ENCODE measurements around the gene TMEM222. TPM values are rescaled to one million over a fixed set of nuclear protein-coding genes. Genes with fewer than 3 reads are reported as not detected.

TMEM222 gene
- total RNA-seq, 1 donor from 2014 or later: 33.2 TPM

DNA sequence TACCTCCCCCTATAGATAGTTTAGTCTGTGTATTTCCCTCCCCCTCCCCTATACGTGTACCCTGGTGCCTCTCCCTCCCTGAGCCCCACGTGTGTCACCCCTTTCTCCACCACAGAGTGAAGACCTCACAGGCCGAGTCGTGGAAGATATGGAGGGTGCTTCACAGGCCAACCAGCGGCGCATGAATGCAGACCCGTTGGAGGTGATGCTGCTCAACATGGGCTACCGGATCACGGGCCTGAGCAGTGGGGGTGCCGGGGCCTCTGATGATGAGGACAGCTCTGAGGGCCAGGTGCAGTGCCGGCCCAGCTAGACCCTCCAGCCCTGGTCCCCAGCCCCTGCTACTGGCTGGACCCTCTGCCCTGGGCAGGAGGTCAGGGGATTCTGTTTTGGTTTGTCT lies 15.9 kb upstream of the TMEM222 start:
- DNase-seq (ENCODE audit: low read depth, low spot score): no peak

DNA sequence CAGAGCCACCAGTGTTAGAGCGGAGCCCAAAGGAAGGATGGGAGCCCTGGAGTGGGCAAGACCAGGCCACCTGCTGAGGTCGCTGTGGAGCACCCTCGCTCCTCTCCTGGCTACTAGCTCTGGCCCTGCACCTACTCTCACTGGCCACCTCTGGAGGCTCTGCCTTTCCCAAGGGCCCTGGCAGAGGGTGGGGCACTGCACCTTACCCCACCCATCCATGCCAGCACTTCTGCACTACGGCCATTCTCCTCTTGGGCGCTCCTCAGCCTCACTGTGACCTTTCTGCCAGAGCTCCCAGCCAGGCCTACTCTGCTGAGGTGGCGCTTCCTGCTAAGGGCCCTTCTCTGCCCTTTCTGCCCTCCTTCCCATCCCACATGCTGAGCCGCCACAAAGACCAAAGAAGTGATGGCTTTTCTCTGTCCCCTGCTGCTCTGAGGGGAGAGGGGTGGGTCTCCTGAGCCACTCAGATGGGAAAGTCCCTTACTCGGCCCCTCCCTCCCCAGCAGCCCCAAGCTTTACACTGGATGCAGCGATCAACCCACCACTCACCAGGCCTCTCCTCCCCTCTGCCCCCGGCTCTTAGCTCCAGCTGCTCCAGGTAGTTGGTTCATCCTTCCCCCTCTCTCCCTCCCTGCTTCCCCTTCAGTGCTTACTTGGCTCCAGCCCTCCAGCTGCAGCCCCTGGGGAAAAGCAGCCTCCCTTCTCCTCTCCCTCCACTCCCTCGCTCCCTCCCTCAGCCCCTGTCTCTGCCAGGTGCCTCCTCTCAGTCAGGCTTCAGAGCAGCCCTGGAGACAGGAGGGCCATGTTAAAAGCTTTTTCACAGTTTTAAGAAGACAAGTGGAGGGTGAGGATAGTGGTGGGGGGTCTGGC lies 14.8 kb upstream of the TMEM222 start:
- DNase-seq (ENCODE audit: low read depth, low spot score): no peak

DNA sequence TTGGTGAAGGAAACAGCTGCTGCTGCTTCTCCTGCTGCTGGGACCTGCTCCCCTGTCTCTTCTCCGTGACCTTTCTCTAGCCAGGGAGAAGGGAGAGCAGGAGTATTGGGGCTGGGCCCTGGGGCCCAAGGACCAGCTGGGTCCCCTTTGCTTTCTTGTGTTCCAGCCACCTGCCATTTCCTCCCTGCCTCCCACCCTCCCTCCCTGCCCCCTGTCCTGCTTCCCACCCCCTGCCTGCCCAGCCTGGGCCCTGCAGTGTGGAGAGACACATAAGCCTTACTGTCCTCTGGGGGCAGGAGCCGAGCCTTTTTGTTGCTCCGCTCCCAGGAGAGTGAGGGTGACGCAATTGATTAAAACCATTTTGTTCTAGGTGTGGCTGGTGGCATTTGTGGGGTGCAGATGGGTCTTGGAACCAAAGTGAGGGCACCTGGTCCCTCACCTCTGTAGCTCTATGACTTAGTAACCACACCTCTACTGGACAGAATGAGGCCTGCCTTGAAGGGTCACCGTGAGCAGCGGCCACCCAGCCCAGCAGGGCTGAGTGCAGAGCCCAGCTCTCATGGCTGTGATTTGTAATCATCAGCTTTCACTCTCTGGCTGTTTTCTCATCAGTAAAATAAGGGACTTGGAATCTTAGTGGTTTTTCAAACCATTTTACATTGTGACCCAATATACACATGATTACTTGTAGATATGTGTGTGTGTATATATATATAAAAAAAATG lies 13.9 kb upstream of the TMEM222 start:
- DNase-seq (ENCODE audit: low read depth, low spot score): no peak

DNA sequence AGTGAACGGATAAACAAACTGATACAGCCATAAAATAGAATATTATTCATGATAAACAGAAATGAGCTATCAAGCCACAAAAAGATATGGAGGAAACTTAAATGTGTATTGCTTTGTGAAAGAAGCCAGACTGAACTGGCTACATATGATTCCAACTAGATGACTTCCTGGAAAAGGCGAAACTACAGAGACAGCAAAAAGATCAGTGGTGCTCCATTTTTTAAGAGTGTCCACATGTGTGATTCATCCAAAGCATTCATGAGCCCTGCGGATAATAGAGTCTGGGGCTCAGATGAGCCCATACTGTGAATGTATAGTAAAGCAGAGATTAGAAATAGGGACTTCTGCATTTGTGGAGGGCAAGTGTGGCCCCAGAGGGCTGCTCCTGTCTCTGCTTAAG lies 7.8 kb upstream of the TMEM222 start:
- no peak for DNase-seq (ENCODE audit: low read depth, low spot score)

DNA sequence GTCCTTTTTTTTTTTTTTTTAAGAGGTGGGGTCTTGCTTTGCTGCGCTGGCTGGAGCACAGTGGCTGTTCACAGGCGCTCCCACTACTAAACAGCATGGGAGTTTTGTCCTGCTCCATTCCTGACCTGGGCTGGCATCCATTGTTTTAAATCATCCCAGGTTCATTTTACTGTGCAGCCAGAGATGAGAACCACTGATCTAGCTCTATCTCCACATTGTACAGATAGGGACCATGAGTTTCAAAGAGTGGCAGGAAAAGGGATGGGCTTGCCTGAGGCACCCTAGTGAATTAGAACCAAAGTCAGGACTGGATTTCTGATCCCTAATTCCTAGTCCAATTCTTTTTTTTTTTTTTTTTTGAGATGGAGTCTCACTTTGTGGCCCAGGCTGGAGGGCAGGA lies 7.2 kb upstream of the TMEM222 start:
- DNase-seq (ENCODE audit: low read depth, low spot score): no peak

DNA sequence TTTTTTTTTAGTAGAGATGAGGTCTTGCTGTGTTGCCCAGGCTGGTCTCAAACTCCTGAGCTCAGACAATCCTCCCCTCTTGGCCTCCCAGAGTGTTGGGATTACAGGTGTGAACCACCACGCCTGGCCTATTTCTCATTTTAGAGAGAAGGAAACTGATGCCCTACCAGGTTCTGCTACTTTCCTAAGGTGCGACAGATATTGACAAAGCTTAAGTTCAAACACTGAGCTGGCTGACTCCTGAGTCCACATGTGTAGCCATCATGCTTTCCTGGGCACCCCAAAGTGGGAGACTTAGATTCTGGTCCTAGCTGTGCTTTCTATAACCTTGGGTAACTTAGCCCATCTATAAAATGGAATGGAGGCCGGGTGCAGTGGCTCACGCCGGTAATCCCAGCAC lies 5.1 kb upstream of the TMEM222 start:
- no peak for DNase-seq (ENCODE audit: low read depth, low spot score)

DNA sequence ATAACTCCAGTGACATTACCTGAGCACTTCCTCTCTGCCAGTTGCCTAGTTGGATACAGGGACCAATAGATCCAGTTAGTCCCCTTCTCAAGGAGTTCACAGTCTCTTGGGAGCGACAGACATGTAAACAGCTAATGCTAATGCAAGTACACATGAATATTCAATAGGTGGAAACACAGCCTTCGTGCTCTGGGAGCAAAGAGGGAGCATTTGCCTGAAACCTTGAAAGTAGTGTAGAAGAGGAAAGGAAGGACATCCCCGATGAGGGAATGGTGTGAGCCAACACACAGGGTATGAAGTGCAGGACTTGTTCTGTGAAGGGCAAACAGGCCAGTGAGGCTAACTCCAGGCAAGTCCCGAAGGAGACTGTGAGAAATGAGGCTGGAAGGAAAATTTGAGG lies 3.8 kb upstream of the TMEM222 start:
- no peak for DNase-seq (ENCODE audit: low read depth, low spot score)

DNA sequence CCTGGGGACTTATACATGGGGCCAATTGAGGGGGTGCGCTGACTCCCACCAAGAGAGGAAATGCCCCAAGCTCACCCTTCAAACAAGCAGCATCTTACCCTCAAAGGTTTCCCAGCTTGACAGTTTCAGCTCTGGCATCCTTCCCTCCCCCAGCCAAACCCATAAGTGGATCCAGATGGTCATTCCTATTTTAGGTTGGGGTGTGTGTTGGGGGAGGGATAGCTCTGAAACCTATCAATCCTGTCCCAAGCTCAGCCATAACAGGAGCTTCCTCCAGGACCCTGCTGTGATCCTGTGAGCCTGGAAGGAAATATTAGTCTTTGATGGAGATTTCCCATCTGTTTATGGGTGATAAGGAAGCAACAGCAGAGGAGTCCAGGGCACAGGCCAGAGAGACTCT lies 3.4 kb upstream of the TMEM222 start:
- DNase-seq (ENCODE audit: low read depth, low spot score): no peak

DNA sequence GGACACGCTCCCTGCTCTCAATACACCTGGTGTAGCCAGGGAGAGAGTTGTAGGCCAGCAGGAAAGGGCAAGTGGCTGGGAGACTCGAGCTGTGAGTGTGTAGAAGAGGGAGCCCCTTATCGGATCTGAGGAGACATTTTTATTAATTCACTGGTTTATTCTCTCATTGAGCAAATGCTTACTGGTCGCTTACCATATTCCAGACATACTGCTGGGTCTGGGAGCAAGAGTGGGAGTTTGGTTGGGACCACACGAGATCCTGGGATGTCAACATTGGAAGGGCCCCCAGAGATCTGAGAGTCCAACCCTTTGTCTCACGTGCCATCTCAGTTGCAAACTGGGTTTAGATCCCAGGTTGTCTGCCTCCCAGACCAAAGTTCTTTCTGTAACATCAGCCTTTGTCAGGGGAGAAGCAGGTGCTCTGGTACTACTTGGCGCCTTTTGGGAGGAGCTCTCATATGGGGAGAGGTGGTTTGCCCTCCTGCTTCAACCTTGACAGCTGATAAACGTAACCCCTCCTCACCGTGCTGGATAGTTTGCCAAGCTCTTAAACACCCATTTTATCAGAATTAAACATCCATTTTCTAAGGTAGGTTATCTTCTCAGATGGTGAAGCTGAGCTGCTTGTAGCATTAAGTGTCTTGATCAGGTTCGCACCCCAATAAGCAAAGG lies 742 bp downstream of the TMEM222 start:
- no peak for DNase-seq (ENCODE audit: low read depth, low spot score)

DNA sequence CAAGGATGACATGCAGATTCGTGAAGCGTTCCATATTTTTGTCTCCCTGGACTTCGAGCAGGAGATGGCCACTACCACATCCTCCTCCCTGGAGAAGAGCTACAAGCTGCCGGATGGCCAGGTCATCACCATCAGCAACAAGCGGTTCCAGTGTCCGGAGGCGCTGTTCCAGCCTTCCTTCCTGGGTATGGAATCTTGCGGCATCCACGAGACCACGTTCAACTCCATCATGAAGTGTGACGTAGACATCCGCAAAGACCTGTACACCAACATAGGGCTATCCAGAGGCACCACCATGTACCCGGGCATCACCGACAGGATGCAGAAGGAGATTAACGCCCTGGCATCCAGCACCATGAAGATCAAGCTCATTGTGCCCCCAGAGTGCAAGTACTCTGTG lies 3.3 kb downstream of the TMEM222 start:
- DNase-seq (ENCODE audit: low read depth, low spot score): no peak

DNA sequence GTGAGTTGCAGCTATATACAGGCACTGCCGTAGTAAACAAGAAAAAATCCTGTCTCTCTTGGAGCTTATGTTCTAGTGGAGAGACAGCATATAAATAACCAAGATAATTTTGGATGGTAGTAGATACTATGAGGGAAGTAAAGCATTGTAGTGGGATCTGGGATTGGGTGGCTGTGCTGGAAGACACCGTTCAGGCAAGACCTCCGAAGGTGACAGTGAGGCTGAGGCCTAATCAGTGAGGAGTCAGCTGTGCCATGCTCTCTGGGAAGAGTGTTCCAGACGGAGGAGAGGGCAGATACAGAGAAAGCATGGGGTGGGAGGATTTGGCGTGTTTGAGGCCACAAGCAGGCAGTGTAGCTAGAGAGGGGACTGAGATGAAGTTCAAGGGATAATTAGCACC lies 6.0 kb downstream of the TMEM222 start:
- no peak for DNase-seq (ENCODE audit: low read depth, low spot score)

DNA sequence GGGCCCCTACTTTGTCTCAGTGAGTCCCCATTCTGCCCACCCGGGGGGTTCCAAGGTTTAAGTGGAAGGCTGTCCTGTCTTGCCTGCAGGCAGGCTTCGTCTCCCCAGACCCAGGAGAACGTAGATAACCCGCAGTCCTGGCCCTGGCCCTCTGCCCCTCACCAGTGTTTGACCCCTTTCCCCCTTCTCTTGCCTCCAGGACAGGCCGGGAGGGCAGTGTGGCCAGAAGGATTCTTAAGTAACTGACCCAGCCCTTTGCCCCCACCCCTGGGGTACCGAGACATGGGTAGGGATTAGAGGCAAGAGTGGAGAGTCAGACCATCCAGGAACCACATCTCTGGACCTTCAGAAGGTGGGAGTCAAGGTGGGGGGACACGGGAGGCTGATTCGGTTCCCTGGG lies 8.8 kb downstream of the TMEM222 start:
- DNase-seq (ENCODE audit: low read depth, low spot score): no peak

DNA sequence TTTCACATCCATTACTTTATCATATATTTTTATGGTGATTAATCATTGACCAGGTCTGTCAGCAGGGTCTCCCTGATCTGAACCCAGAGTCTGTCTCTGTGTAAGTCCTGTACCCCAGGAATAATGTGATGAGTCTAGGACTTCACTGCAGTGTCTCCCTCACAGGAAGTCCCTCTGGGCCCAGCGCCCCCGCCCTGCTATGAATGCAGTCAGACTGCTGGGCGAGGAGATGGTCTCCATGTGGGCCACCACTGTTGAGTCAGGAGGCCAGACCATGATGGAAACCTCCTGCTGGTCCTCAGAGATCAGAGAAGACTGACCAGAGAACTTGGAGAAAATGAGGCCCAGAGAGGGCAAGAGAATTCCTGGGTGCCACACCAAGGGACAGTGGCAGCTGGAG lies 9.5 kb downstream of the TMEM222 start:
- no peak for DNase-seq (ENCODE audit: low read depth, low spot score)

DNA sequence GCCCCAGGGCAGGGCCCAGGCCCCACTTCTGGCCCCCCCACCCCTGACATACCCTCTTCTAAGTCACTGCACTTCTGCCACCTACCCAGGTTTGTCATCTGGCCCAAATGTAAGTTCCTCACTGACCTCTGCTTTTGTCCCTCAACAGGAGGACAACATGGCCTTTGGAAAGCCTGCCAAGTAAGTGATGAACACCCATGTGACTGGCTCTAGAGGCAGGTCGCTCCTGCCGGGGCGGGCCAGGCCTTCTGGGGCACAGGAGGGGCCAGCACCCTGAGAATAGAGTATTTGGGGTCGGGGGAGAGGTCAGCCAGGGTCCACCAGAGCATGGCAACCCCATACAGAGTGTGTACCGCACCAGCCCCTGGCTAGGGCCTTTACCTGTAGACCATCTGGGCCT lies 10.0 kb downstream of the TMEM222 start:
- DNase-seq (ENCODE audit: low read depth, low spot score): no peak

DNA sequence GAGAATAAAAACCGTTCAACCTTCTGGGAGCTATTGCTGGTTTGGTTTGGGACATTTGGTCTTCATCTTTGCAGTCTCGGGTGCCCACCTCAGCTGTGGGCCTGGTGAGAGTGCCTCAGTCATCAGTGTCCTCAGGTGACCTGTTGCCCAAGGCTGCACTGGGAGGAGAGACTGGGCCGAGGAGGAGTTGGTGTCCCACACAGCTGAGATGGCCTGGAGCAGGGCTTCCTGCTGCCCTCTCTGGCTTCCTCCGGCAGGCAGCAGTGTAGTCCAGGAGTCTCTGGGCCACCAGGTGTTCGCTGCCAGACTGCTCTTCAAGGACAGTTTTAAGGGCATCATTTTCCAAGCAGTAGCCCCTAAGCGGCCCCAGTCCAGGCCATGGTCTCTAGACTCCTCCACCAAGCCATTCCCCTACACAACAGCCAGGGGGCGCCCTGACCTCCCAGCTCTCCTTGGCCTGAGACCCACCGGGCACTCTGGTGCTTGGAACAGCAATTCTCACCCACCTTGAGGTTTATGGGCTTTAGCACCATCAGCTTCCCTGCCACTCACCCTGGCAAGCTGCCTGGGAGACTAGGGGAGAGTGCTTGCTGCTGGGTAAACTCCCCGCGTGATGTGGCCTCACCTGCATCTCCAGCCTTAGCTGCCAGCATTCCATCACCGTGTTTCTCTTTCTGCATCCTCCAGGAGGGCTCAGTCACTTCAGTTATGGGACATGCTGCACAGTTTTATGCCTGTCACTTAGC lies 10.7 kb downstream of the TMEM222 start:
- no peak for DNase-seq (ENCODE audit: low read depth, low spot score)

DNA sequence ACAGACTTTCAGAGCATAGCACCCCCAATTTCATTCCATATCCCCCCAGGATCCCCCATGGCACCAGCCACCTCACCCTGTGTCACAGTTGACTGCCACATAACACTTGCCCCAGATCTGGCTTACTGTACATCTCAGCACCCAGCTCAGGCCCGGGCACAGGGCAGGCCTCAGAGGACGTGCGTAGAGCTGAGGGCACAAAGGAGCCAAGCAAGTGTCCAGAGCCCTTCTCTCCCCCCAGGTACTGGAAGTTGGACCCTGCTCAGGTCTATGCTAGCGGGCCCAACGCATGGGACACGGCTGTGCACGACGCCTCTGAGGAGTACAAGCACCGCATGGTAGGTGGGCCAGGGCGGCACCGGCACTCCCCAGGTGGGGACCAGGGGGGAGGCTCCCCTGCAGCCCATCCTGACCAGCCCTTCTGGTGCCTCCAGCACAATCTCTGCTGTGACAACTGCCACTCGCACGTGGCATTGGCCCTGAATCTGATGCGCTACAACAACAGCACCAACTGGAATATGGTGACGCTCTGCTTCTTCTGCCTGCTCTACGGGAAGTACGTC lies 11.8 kb downstream of the TMEM222 start:
- no peak for DNase-seq (ENCODE audit: low read depth, low spot score)

DNA sequence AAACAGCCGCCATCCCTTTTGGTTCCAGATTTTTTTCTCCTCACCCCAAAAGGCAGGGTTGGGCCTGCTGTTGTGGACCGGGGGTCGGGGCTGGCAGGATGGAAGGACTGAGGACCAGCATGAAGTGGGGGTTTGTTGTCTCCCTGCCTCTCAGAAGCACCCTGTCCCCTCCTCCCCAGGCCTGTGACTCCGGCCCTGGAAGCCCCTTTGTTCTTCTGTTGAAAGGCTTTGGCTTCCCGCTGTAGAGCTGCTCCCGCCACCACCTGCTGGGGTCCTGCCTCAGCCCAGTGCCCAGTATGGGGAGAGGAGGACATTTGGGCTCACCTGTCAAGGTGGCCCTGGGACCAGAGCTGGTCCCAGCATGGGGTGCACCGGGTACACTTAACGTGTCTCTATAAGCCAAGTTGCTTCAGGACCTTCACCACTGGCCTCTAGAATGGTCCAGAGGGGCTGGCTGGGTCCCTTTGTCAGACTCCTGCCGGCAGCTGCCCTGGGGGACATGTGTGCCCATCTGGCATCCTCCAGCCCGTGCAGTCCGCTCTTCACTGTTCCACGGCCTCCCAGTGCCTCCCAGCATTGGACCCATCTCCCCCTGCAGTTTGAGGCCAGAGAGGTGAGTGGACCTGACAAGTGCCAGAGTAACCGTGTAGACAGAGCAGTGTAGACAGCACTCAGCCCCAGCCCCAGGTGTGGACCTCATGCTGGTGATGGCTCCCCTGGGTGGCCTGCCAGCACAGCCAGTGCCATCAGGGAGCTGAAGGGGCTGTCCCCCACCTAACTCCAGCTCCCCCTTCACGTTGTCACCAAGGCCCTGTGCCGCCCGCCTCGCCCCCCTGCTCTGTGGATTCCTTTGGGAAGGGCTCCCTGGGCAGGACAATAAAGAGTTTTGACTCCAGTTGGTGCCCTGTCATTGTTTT lies 13.8 kb downstream of the TMEM222 start:
- DNase-seq (ENCODE audit: low read depth, low spot score): no peak

DNA sequence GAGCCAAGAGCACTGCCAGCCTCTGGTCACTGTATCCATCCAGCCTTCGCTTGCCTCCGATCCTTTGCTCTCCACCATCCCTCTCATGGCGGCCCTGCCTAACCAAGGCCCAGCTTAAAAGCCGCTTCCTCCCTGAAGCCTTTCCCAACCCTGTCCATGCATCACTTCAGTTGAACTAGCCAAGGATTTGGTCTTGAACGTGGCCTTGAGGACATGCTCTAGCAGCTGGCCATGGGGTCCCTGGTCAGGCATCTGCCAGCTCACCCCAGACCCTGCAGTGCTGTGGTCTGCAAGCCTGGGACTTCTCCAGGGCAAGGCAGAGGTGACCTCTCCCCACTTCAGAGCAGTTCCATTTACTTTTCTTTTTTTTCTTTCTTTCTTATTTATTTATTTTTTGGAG lies 14.8 kb downstream of the TMEM222 start:
- no peak for DNase-seq (ENCODE audit: low read depth, low spot score)

DNA sequence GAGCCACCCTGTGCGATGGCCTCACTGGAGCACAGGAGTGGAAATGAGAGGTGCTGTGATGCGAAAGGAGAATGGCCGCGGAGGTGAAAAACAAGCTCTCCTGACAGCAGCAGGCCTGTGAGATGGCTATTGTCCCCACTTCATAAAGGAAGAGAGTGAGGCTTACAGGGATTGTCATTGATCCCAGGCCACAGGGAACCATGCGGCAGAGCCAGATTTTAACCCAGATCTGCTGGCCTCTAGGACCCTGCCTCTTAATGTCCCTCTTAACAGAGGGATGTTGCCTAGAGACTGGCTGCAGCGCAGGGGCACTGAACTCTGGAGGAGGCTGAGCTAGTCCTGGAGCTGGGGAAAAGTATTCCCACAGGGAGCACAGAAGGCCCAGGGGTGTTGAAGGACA lies 16.8 kb downstream of the TMEM222 start:
- DNase-seq (ENCODE audit: low read depth, low spot score): no peak

DNA sequence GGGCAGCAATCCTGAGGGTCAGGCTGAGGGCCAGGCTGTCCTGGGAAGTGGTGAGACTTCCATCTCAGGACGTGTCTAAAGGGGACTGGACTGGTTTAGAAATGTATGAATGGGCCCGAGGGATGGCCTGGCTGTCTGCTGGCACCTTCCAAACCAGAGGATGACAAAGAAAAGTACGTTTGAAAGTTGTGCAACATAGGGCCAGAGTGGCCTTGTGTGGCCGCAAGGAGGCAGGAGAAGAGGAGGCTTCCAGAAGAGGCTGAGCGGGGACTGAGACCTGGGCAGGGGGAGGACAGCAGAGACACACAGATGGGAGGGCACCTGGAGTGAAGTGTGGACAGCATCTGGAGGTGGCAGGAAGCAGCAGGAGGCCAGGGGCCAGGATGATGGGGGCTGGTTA lies 17.2 kb downstream of the TMEM222 start:
- no peak for DNase-seq (ENCODE audit: low read depth, low spot score)
